ENCODE results near the gene KIAA0408. TPM values are rescaled to one million over a fixed set of nuclear protein-coding genes. Genes with fewer than 3 reads are reported as not detected.
"Not testable (repeated sequence)": the region's sequence is repeated elsewhere in the genome, so short reads cannot be mapped to it uniquely, and the experiment has no call there.

Gene KIAA0408
- total and polyA plus RNA-seq, 2 experiments from 2014 or later, result 1.1 to 3.2 TPM

GRCh38 chr6:127423921-127424320 is 35.3 kb downstream of the KIAA0408 start:
- Histone ChIP-seq H3K4me1 (ENCODE audit: insufficient read depth) (peaks cover 16% of the 10 kb centered on the region), H2AFZ (no peak overlapping the region), H4K20me1 (ENCODE audit: insufficient read depth) (no peaks in the 10 kb centered on the region), H3K79me2 (ENCODE audit: insufficient read depth) (no peaks in the 10 kb centered on the region), H3K4me2 (ENCODE audit: unreplicated experiment) (no peak overlapping the region), H3F3A (ENCODE audit: insufficient read depth) (no peaks in the 10 kb centered on the region), H3K36me3 (ENCODE audit: low read depth) (no peaks in the 10 kb centered on the region), H3K27ac (no peak overlapping the region), H3K4me3 (no peak overlapping the region), H3K9ac (no peak overlapping the region), H3K27me3 (replicated peaks; ENCODE audit: insufficient read depth) (no peaks in the 10 kb centered on the region), H3K9me2 (ENCODE audit: insufficient read depth) (no peaks in the 10 kb centered on the region), H3K9me3 (ENCODE audit: low read depth) (no peaks in the 10 kb centered on the region)
- WGBS, 2 experiments (ENCODE audit: low coverage in 1 of 2, low lambda C conversion rate in 2 of 2, missing lambda C conversion rate in 2 of 2), result 89 to 100% methylated on average over 2 of the region's 2 CpGs
- TF ChIP-seq EZH2 (IDR thresholded peaks at IDR 0.05; ENCODE audit: insufficient read depth, poor library complexity, severe bottlenecking) (no peak), EZH2phosphoT487 (IDR thresholded peaks at IDR 0.05; ENCODE audit: insufficient read depth, low read depth) (no peak)
- in situ Hi-C loops (cut with MboI), result no loop called here
- DNase-seq, result no peak

GRCh38 chr6:127421164-127421563 is 38.0 kb downstream of the KIAA0408 start:
- H3K36me3 ChIP-seq (ENCODE audit: low read depth); H3K9me3 ChIP-seq (ENCODE audit: low read depth); H3F3A ChIP-seq (ENCODE audit: insufficient read depth); H3K4me3 ChIP-seq; H3K9me2 ChIP-seq (ENCODE audit: insufficient read depth); H3K9ac ChIP-seq; H3K79me2 ChIP-seq (ENCODE audit: insufficient read depth); H4K20me1 ChIP-seq (ENCODE audit: insufficient read depth); in situ Hi-C loops (cut with MboI); DNase-seq; H3K27me3 ChIP-seq (replicated peaks; ENCODE audit: insufficient read depth); H3K4me2 ChIP-seq (ENCODE audit: unreplicated experiment): not testable (repeated sequence)
- 73 to 74% methylated on average over 3 of the region's 3 CpGs for WGBS, 2 experiments (ENCODE audit: low coverage in 1 of 2, low lambda C conversion rate in 2 of 2, missing lambda C conversion rate in 2 of 2)
- peaks cover 16% of the 10 kb centered on the region for H3K4me1 ChIP-seq (ENCODE audit: insufficient read depth)
- peak overlapping the region; percentile 37; the same call in 1 of the 2 replicates for H3K27ac ChIP-seq
- H2AFZ ChIP-seq, result peak overlapping the region; percentile 70; the same call in 1 of the 2 replicates

GRCh38 chr6:127420556-127420955 is 38.6 kb downstream of the KIAA0408 start:
- Histone ChIP-seq H3K79me2 (ENCODE audit: insufficient read depth) (no peaks in the 10 kb centered on the region), H2AFZ (peak overlapping the region; percentile 70), H3K4me1 (ENCODE audit: insufficient read depth) (peaks cover 16% of the 10 kb centered on the region), H3K9me3 (ENCODE audit: low read depth) (no peaks in the 10 kb centered on the region), H3K9me2 (ENCODE audit: insufficient read depth) (no peaks in the 10 kb centered on the region), H3K4me2 (ENCODE audit: unreplicated experiment) (peak overlapping the region; percentile 48), H3K4me3 (no peak overlapping the region), H3K36me3 (ENCODE audit: low read depth) (no peaks in the 10 kb centered on the region), H3K27me3 (replicated peaks; ENCODE audit: insufficient read depth) (no peaks in the 10 kb centered on the region), H3F3A (ENCODE audit: insufficient read depth) (no peaks in the 10 kb centered on the region), H4K20me1 (ENCODE audit: insufficient read depth) (no peaks in the 10 kb centered on the region), H3K9ac (peak overlapping the region; percentile 11; the same call in 1 of the 2 replicates), H3K27ac (peak overlapping the region; percentile 37)
- in situ Hi-C loops (cut with MboI), result no loop called here
- WGBS, 2 experiments (ENCODE audit: low coverage in 1 of 2, low lambda C conversion rate in 2 of 2, missing lambda C conversion rate in 2 of 2), result 0% methylated on average over 2 of the region's 2 CpGs
- peak; percentile 96 for DNase-seq
- no peak for TF ChIP-seq EZH2 (IDR thresholded peaks at IDR 0.05; ENCODE audit: insufficient read depth, poor library complexity, severe bottlenecking)
- TF ChIP-seq EZH2phosphoT487 (IDR thresholded peaks at IDR 0.05; ENCODE audit: insufficient read depth, low read depth), result no peak

GRCh38 chr6:127415096-127415495 is 44.1 kb downstream of the KIAA0408 start:
- no peaks in the 10 kb centered on the region for H3K27me3 ChIP-seq (replicated peaks; ENCODE audit: insufficient read depth)
- H3K79me2 ChIP-seq (ENCODE audit: insufficient read depth), result no peaks in the 10 kb centered on the region
- H3K4me3 ChIP-seq, result no peak overlapping the region
- 76 to 81% methylated on average over 2 of the region's 2 CpGs for WGBS, 2 experiments (ENCODE audit: low coverage in 1 of 2, low lambda C conversion rate in 2 of 2, missing lambda C conversion rate in 2 of 2)
- no peaks in the 10 kb centered on the region for H3K9me2 ChIP-seq (ENCODE audit: insufficient read depth)
- no peak overlapping the region for H3K4me2 ChIP-seq (ENCODE audit: unreplicated experiment)
- no peak for DNase-seq
- no peaks in the 10 kb centered on the region for H3K9me3 ChIP-seq (ENCODE audit: low read depth)
- no peak overlapping the region for H3K27ac ChIP-seq
- no peaks in the 10 kb centered on the region for H3F3A ChIP-seq (ENCODE audit: insufficient read depth)
- no peak for TF ChIP-seq EZH2 (IDR thresholded peaks at IDR 0.05; ENCODE audit: insufficient read depth, poor library complexity, severe bottlenecking)
- TF ChIP-seq EZH2phosphoT487 (IDR thresholded peaks at IDR 0.05; ENCODE audit: insufficient read depth, low read depth), result no peak
- no peak overlapping the region for H2AFZ ChIP-seq
- no peak overlapping the region for H3K9ac ChIP-seq
- H4K20me1 ChIP-seq (ENCODE audit: insufficient read depth), result no peaks in the 10 kb centered on the region
- in situ Hi-C loops (cut with MboI), result no loop called here
- H3K4me1 ChIP-seq (ENCODE audit: insufficient read depth), result peaks cover 6% of the 10 kb centered on the region; the same call in 1 of the 2 replicates
- H3K36me3 ChIP-seq (ENCODE audit: low read depth), result no peaks in the 10 kb centered on the region

GRCh38 chr6:127413123-127413522 is 46.1 kb downstream of the KIAA0408 start:
- H3K9me3 ChIP-seq (ENCODE audit: low read depth); H3K4me3 ChIP-seq; H3K4me1 ChIP-seq (ENCODE audit: insufficient read depth); in situ Hi-C loops (cut with MboI); H3K27ac ChIP-seq; H3K79me2 ChIP-seq (ENCODE audit: insufficient read depth); H3K9me2 ChIP-seq (ENCODE audit: insufficient read depth); H3K27me3 ChIP-seq (replicated peaks; ENCODE audit: insufficient read depth); H3F3A ChIP-seq (ENCODE audit: insufficient read depth); H3K36me3 ChIP-seq (ENCODE audit: low read depth); H4K20me1 ChIP-seq (ENCODE audit: insufficient read depth); H2AFZ ChIP-seq; H3K4me2 ChIP-seq (ENCODE audit: unreplicated experiment); DNase-seq; H3K9ac ChIP-seq: not testable (repeated sequence)
- 82 to 83% methylated on average over 4 of the region's 4 CpGs for WGBS, 2 experiments (ENCODE audit: low coverage in 1 of 2, low lambda C conversion rate in 2 of 2, missing lambda C conversion rate in 2 of 2)

- H3K27ac ChIP-seq; H3K36me3 ChIP-seq (ENCODE audit: low read depth); H3K79me2 ChIP-seq (ENCODE audit: insufficient read depth); in situ Hi-C loops (cut with MboI); H3F3A ChIP-seq (ENCODE audit: insufficient read depth); H3K9me2 ChIP-seq (ENCODE audit: insufficient read depth); H3K9me3 ChIP-seq (ENCODE audit: low read depth); H2AFZ ChIP-seq; DNase-seq; H3K27me3 ChIP-seq (replicated peaks; ENCODE audit: insufficient read depth); H4K20me1 ChIP-seq (ENCODE audit: insufficient read depth); H3K4me1 ChIP-seq (ENCODE audit: insufficient read depth); H3K9ac ChIP-seq; H3K4me3 ChIP-seq; H3K4me2 ChIP-seq (ENCODE audit: unreplicated experiment): not testable (repeated sequence)
- 89 to 92% methylated on average over 8 of the region's 8 CpGs for WGBS, 2 experiments (ENCODE audit: low coverage in 1 of 2, low lambda C conversion rate in 2 of 2, missing lambda C conversion rate in 2 of 2)
These were observed 47.2 kb downstream of the KIAA0408 start for GRCh38 chr6:127412016-127412415.
